ENCODE measurements around the gene LRRC7. TPM values are rescaled to one million over a fixed set of nuclear protein-coding genes. Genes with fewer than 3 reads are reported as not detected.
"Not testable (repeated sequence)": the region's sequence is repeated elsewhere in the genome, so short reads cannot be mapped to it uniquely, and the experiment has no call there.

Gene LRRC7
- total RNA-seq, 1 donor from 2014 or later = not detected

DNA sequence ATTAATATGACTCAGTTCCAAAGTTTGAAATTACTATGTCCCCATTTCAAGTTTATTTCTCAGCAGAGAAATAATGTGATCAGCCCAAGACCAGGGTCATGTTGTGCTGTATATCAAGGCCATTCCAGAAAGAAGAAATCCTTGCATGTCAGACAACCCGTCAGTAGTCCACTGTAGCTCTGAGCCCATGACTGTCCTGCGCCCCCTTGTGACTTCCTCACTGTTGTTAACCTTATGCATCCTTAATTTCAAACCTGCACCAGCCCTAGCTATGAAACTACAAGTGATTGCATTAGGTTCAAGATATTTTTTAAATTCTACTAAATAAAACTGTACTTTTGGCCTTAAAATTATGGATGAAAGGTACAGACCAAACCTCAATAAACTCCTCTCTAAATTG is 133.0 kb downstream of the LRRC7 start:
- peak; percentile 7 for DNase-seq

DNA sequence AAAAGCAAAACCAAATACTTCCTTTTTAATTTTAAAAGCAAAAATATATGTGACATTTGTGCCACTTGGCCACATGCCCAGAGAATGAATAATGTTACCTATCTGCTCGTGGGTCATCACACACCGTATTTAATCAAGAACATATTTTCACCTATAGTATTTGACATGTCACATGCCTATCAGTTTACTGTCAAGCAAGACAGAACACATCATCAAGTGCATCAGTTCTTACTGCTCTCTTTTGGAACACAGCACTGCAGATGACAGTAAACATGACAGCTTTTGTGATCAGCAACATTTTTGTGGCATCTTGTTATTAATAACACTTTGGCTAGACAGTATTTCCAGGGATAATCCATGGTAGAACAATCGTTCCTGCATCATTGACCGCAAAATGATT is 134.4 kb downstream of the LRRC7 start:
- DNase-seq = no peak

DNA sequence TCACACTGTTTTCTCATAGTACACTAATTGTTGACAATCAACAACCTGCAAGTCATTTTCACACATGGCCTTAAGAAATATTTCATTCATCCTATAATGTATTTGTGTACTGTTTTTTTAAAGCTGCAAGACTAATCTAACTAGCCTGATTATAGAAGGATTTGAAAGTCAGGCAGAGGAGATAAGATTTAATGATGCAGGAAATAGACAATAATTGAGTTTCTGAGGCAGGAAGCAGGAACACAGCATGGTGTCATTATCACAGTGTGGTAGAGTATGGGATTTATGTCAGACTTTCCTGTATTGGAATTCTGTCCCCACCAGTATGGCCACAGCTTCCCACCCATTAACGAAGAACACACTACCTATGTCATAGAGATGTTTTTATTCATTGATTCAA is 138.8 kb downstream of the LRRC7 start:
- DNase-seq = no peak

- no peak for DNase-seq
Observed at GRCh38 chr1:69707103-69707502, 139.4 kb downstream of the LRRC7 start.

DNA sequence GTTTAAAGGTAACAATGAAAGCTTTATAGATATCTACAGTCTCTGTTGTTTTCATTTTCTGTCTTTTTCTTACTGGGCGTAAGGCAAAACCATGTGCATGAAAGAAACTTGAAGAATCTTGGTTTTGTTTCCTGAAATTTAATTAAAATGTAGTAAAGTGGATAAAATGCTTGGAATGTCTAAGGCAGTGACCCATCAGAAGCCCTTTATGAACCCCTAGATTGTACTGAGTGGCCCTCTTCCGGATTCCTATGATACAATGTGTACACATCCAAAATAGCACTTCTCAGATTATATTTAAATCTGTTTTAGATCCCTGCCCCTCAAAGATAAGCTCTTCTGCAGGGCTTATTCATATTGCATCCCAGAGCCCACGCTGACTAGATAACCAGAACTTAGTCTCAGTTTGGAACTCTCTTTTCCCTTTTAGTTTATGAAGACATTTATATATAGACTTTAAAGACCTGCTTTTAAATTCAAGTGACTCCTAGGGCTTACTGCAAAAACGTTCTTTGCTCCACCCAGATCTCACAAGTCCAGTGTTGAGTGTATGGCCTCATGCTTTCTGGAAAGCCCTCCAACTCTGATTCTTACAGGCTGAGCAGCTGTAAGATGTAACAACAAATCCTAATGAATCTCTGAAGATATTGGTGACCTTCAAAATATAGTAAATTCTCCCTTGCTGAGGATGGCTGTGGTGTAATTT is 142.9 kb downstream of the LRRC7 start:
- no peak for DNase-seq

DNA sequence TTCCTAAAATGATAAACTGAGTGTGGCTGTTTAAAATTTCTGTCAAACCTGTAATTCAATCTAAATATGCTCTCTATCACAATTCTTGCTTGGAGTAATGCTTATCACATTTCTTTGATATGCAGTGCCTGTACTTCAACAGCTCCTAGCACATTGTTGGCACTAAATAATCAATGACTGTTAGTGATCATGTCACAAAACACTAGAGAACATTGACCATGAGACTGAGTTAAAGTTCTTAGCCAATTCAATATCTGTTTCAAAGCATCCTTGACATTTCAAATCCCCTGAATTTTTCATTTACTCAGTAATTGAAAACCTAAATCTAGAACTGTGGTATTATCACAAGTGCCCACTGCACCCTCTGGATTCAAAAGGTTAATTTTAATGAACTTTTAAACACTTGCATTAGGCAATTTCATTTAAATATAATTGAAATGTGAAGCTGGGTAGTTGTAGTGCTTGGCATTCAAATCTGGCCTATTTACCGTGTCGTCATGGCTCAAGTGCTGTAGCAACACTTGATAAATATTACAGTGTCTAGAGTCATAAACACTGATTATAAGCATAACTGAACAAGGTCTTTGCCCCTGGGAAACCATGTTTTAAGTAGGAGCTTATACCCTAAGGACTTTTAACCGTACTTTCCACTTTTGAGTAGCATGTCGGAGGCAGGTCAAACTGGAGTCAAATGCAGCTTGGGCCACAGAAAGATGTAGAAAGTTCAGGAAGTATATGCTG is 143.6 kb downstream of the LRRC7 start:
- no peak for DNase-seq

DNA sequence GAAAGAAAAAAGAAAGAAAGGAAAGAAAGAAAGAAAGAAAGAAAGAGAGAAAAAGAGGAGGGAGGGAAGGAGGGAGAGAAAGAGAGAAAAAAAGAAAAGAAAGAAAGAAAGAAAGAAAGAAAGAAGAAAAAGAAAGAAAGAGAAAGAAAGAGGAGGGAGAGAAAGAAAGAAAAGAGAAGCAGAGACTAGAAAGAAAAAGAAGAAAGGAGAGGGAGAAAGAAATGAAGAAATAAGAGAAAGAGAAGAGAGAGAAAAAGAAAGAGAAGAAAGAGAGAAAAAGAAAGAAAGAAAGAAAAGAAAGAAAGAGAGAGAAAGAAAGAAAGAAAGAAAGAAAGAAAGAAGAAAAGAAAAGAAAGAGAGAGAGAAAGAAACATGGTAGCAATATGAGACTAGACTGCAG is 150.1 kb downstream of the LRRC7 start:
- DNase-seq = not testable (repeated sequence)

- no peak for DNase-seq
Observed at GRCh38 chr1:69728206-69728605, 160.5 kb downstream of the LRRC7 start.

GRCh38 chr1:69733061-69733460 is 165.3 kb downstream of the LRRC7 start:
- no peak for DNase-seq

GRCh38 chr1:69737527-69738185 is 169.9 kb downstream of the LRRC7 start:
- peak; percentile 83 for DNase-seq

- DNase-seq = no peak
Observed at GRCh38 chr1:69738458-69739250, 170.9 kb downstream of the LRRC7 start.

- DNase-seq = no peak
Observed at GRCh38 chr1:69739251-69739605, 171.5 kb downstream of the LRRC7 start.

- DNase-seq = no peak
Observed at GRCh38 chr1:69743146-69743545, 175.4 kb downstream of the LRRC7 start.

- DNase-seq = no peak
Observed at GRCh38 chr1:69744381-69744780, 176.7 kb downstream of the LRRC7 start.

- DNase-seq = no peak
Observed at GRCh38 chr1:69747207-69747606, 179.5 kb downstream of the LRRC7 start.

DNA sequence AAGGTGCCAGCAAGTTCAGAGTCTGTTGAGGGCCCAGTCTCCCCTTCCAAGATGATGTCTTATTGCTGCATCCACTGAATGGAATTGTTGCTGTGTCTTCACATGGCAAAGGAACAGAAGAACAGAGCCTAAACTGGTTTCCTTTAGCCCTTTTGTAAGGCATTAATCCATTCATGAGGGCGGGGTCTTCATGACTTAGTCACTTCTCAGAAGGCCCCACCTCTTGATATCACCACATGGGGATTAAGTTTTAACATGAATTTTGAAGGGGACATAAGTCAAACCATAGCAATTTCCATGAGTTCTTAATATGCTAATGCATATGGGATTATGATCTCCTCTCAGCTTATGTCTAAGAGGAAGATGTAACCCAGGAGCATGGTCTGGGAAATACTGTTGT is 182.9 kb downstream of the LRRC7 start:
- DNase-seq = no peak

GRCh38 chr1:69752831-69753230 is 185.1 kb downstream of the LRRC7 start:
- DNase-seq = no peak

- DNase-seq = no peak
Observed at GRCh38 chr1:69754521-69754920, 186.8 kb downstream of the LRRC7 start.

DNA sequence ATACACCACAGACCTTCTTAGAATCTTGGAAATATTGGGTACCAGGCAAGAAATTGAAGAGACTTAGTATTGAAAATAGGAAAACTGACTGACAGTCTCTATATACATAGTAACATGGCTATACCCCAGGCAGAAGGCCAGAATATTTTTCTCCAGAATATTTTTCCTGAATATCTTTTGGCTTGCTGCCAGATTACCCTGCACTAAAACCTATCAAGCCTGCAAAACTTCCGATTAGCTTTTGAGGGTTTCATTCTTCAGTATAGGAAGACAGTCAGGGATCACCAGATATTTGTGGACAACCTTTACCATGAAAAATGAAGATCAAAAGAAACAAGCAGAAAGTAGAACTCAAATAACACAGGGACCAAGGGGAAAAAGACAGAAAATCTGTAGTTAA is 187.9 kb downstream of the LRRC7 start:
- no peak for DNase-seq

DNA sequence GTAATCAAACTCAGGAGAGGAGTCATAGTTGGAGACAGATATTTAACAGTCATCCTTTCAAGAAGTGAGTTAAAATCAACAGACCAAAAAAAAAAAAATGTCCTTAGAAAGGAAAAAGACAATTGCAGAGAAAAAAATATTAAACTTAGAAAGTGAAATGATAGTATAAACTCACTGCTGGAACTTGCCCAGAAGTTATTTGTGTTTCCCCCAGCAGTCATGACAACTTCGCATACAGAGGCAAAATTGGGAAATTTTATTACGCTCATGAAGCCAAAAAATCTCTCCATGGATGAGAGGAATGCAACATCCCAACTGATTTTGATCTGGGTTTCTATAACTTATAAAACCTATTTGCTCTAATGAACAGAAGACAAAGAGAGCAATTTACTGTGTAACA is 198.2 kb downstream of the LRRC7 start:
- DNase-seq = no peak

- no peak for DNase-seq
Observed at GRCh38 chr1:69766431-69767180, 198.9 kb downstream of the LRRC7 start.

- DNase-seq = no peak
Observed at GRCh38 chr1:69776555-69776954, 208.8 kb downstream of the LRRC7 start.

Measured in dermis blood vessel endothelial cell (primary cell).